Sigmoid colon (tissue), 7 donors: Measurements from ENCODE around the gene WSCD1. TPM values are rescaled to one million over a fixed set of nuclear protein-coding genes. Genes with fewer than 3 reads are reported as not detected.

ENCODE experiments used
- DNase-seq: peaks from one replicate; pipeline ENCODE4 v3.0.0-alpha.2; 2019
- H3K27ac ChIP-seq, 4 donors: fragments of 200-600 bp; sonication (generic); one replicate each; pipeline ENCODE4 v1.5.1; 2016 to 2019; ENCODE audit warnings: mild to moderate bottlenecking in 1 of 4
- H3K27me3 ChIP-seq, 3 donors: fragments of 200-600 bp; sonication (generic); one replicate each; pipeline ENCODE4 v1.5.1; 2019; ENCODE audit warnings: mild to moderate bottlenecking in 1 of 3
- H3K36me3 ChIP-seq, 4 donors: fragments of 200-600 bp; sonication (generic); one replicate each; pipeline ENCODE4 v1.5.1; 2016 to 2019
- H3K4me1 ChIP-seq, 4 donors: fragments of 200-600 bp; sonication (generic); one replicate each; pipeline ENCODE4 v1.5.1; 2017 to 2019
- H3K4me3 ChIP-seq, 4 donors: fragments of 200-600 bp; sonication (generic); one replicate each; pipeline ENCODE4 v1.5.1; 2017 to 2019; ENCODE audit warnings: mild to moderate bottlenecking in 2 of 4, moderate library complexity in 1 of 4
- H3K9me3 ChIP-seq, 4 donors: fragments of 200-600 bp in 3 of 4; sonication (generic) in 3 of 4; one replicate each; pipeline versions ENCODE4 v1.5.1 to v1.6.1; 2013 to 2019
- EP300 ChIP-seq, 4 donors: sonication (generic); formaldehyde crosslinking; IDR thresholded peaks; one replicate each; pipeline ENCODE4 v1.6.1; 2017; ENCODE audit warnings: antibody characterized with exemption in 4 of 4
- POLR2A ChIP-seq, 2 donors: fragments of 450-650 bp; IDR thresholded peaks; one replicate each; pipeline ENCODE4 v1.6.1; 2016; ENCODE audit warnings: antibody characterized with exemption in 2 of 2, mild to moderate bottlenecking in 2 of 2, moderate library complexity in 2 of 2
- POLR2AphosphoS5 ChIP-seq, 4 donors: sonication (generic); formaldehyde crosslinking; IDR thresholded peaks; one replicate each; pipeline ENCODE4 v1.6.1; 2017; ENCODE audit warnings: antibody characterized with exemption in 4 of 4
- WGBS, 2 donors: extraction: QIAGEN DNeasy Blood & Tissue Kit; methylation state at CpG; one replicate each; pipeline ENCODE4 v1.1.7; 2013; 5-methylcytosine and 5-hydroxymethylcytosine counted together
- intact Hi-C: fragments of 100-400 bp; cut with DNase I; formaldehyde crosslinking; loops from one replicate; pipeline ENCODE4 v1.15.1; 2023
- polyA plus RNA-seq, 3 donors: library from polyadenylated mRNA; stranded (reverse); fragments of 200-250 nt; gene quantifications; one replicate each; pipeline ENCODE4 v1.2.3, GENCODE V29; 2013
- total RNA-seq, 4 donors: library from RNA; depleted of rRNA; stranded (reverse); fragments of >200 nt; gene quantifications; one replicate each; pipeline ENCODE4 v1.1.0, GENCODE V29; 2016
- TF ChIP-seq, protein P1 (sequence below), 4 experiments: fragments of 450-650 bp in 3 of 4; fragments of 200-600 bp in 1 of 4; IDR thresholded peaks; one replicate each; pipeline ENCODE4 v1.5.1; 2016 to 2019; ENCODE audit warnings: antibody characterized with exemption in 4 of 4, mild to moderate bottlenecking in 3 of 4, moderate library complexity in 2 of 4
- donor health status: healthy with polysubstance abuse.
- donor health status: Bipolar disorder and iron deficiency.
- donor health status: healthy.

The WSCD1 gene
- total and polyA plus RNA-seq, 7 donors = 1.6 to 9.6 (median 3.8) TPM

DNA sequence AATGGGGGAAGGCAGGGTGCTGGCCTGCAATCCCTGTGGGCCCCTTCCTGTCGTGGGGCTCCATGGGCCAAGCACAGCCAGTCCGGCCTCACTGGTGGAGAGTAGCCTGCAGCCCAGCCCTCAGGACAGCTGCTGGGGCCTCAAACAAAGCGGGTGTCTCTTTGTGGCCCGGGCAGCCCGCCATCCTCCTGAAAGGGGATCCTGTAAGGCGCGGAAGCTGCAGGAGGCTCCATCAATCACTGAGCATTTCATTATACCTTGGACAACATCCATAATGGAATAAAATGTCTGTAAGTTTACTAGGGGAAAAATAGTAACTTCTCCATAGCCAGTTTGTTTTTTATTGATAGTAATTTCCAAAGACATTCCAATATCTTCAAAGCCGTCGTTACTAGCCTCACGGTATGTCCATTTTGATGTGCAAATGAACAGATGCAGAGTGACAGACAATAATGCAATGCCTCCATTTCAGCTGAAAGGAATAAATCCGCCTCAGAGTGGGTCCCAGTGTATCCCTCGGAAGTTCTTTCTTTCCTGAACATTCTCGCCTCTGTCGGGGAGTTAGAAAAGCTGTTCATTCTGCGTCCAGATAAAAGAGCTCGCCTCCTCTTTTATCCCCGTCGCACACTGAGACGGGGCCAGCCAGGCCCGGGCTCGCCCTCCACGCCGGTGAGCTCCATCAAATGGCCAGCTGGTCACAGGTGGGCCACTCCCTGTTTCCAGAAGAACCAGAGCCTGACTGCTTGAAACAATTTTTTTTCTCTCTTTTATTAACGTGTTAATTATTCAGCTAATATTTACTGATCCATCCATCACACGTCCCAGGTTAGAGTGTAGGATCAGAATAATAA lies 14.4 kb downstream of the WSCD1 start:
- DNase-seq = no peak
- no peak for TF ChIP-seq EP300 (IDR thresholded peaks at IDR 0.05)
- no peak for TF ChIP-seq POLR2A (IDR thresholded peaks at IDR 0.05)
- TF ChIP-seq, protein P1, sequence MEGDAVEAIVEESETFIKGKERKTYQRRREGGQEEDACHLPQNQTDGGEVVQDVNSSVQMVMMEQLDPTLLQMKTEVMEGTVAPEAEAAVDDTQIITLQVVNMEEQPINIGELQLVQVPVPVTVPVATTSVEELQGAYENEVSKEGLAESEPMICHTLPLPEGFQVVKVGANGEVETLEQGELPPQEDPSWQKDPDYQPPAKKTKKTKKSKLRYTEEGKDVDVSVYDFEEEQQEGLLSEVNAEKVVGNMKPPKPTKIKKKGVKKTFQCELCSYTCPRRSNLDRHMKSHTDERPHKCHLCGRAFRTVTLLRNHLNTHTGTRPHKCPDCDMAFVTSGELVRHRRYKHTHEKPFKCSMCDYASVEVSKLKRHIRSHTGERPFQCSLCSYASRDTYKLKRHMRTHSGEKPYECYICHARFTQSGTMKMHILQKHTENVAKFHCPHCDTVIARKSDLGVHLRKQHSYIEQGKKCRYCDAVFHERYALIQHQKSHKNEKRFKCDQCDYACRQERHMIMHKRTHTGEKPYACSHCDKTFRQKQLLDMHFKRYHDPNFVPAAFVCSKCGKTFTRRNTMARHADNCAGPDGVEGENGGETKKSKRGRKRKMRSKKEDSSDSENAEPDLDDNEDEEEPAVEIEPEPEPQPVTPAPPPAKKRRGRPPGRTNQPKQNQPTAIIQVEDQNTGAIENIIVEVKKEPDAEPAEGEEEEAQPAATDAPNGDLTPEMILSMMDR (IDR thresholded peaks at IDR 0.05) = no peak
- TF ChIP-seq POLR2AphosphoS5 (IDR thresholded peaks at IDR 0.05) = no peak
- no peaks in the 10 kb centered on the region for H3K4me1 ChIP-seq
- 82 to 88% methylated on average over 25 of the region's 25 CpGs for WGBS, 2 donors
- no peaks in the 10 kb centered on the region for H3K27me3 ChIP-seq
- H3K4me3 ChIP-seq = no peak overlapping the region
- intact Hi-C loops = no loop called here
- H3K27ac ChIP-seq = no peak overlapping the region
- no peaks in the 10 kb centered on the region for H3K36me3 ChIP-seq
- H3K9me3 ChIP-seq = no peaks in the 10 kb centered on the region

DNA sequence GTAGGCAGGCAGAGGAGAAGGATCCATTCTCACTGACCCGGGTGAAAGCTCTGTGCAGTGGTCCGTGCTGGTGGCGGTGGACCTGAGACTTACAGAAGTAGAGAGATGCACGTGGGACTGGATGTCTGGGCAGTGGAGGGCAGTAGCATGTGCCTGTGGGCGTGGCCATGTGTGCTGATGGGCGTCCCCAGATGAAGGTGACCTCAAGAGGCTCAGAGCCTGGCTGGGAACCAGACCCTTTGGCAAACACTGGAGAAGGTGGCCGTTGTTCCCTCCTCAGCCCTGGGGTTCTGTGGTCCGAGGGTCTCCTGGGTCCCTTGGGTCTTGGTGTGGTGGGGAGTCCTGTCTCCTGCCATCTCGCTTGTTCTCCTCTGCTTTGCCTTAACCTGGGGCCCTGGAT lies 15.6 kb downstream of the WSCD1 start:
- intact Hi-C loops = no loop called here
- Histone ChIP-seq H3K27ac (no peak overlapping the region), H3K27me3 (no peaks in the 10 kb centered on the region), H3K4me1 (no peaks in the 10 kb centered on the region), H3K4me3 (no peak overlapping the region), H3K36me3 (no peaks in the 10 kb centered on the region), H3K9me3 (no peaks in the 10 kb centered on the region)
- no peak for DNase-seq
- TF ChIP-seq POLR2A (IDR thresholded peaks at IDR 0.05) = no peak
- TF ChIP-seq POLR2AphosphoS5 (IDR thresholded peaks at IDR 0.05) = no peak
- TF ChIP-seq, protein P1 (IDR thresholded peaks at IDR 0.05) = no peak
- 79 to 81% methylated on average over 9 of the region's 9 CpGs for WGBS, 2 donors

DNA sequence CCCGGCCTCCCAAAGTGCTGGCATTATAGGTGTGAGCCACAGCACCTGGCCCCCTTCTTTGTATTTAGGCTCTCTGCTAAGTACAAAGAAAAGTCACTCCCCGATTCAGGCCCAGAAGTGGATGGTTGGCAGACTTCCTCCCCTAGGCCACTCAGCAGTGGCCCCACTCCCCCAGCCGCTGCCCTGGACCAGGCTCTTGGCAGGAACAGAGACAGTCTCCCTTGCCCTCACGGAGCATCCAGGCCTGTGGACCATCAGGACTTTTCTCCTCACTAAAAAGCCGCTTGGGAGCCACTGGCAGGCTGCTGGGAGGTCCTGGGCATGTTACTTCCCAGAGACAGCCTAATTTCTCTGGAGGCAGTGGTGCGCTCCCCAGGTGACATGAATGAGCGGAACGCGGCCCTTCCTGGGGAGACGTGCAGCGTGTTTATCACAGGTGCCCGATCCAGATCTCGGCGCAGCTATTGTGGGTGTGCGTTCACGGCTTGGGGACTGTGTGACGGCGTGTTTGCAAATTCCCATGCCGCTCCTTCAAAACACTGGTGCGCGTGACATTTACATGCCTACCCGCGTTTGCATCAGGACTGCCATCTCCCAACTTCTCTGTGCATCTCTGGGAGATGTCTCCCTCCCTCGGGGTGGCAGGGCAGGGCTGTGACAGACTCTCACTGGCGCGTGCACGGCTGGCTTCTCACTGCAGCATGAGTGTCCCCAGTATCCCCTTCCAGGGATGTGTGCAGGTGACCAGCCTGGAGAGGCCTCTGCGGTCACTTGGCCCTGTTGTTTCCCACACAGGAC lies 16.6 kb downstream of the WSCD1 start:
- H3K4me1 ChIP-seq = no peaks in the 10 kb centered on the region
- no peak for TF ChIP-seq POLR2A (IDR thresholded peaks at IDR 0.05)
- TF ChIP-seq EP300 (IDR thresholded peaks at IDR 0.05) = no peak
- TF ChIP-seq, protein P1 (IDR thresholded peaks at IDR 0.05) = no peak
- TF ChIP-seq POLR2AphosphoS5 (IDR thresholded peaks at IDR 0.05) = no peak
- no peak overlapping the region for H3K4me3 ChIP-seq
- 92 to 94% methylated on average over 28 of the region's 28 CpGs for WGBS, 2 donors
- no peak for DNase-seq
- H3K36me3 ChIP-seq = no peaks in the 10 kb centered on the region
- no peaks in the 10 kb centered on the region for H3K9me3 ChIP-seq
- no peaks in the 10 kb centered on the region for H3K27me3 ChIP-seq
- H3K27ac ChIP-seq = no peak overlapping the region
- intact Hi-C loops = no loop called here

DNA sequence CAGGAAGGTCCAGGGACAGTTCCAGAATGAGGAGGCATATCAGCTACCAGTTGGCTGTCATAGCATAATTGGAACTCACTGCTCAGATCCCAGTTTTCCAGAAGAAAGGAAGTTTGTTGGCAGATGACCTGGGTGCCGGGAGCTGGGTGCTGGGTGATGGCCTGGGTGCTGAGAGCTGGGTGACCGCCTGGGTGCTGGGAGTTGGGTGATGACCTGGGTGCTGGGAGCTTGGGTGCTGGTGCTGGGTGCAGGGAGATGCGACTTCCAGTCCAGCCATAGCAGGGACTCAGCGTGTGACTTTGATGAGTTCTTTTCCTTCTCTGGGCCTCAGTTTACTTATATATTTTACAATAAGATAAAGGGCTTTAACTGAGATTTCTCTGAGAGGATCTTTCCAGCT lies 18.0 kb downstream of the WSCD1 start:
- 94 to 96% methylated on average over 4 of the region's 4 CpGs for WGBS, 2 donors
- TF ChIP-seq, protein P1 (IDR thresholded peaks at IDR 0.05) = no peak
- TF ChIP-seq POLR2A (IDR thresholded peaks at IDR 0.05) = no peak
- TF ChIP-seq POLR2AphosphoS5 (IDR thresholded peaks at IDR 0.05) = no peak
- no peak for TF ChIP-seq EP300 (IDR thresholded peaks at IDR 0.05)
- H3K9me3 ChIP-seq = no peaks in the 10 kb centered on the region
- no peak for DNase-seq
- no peak overlapping the region for H3K27ac ChIP-seq
- no peaks in the 10 kb centered on the region for H3K36me3 ChIP-seq
- intact Hi-C loops = no loop called here
- H3K4me1 ChIP-seq = no peaks in the 10 kb centered on the region
- no peak overlapping the region for H3K4me3 ChIP-seq
- H3K27me3 ChIP-seq = no peaks in the 10 kb centered on the region
